HepG2 (cell line): ENCODE measurements around the gene MYL12B. TPM values are rescaled to one million over a fixed set of nuclear protein-coding genes. Genes with fewer than 3 reads are reported as not detected.

Experiments
- ARID3A ChIP-seq: IDR thresholded peaks from 2 replicates; pipeline ENCODE4 v1.6.1; 2012; ENCODE audit warnings: low read depth, low read length, improper control_type of control experiment
- CBX5 ChIP-seq: sonication (generic); formaldehyde crosslinking; IDR thresholded peaks from 2 replicates; pipeline ENCODE4 v1.4.0; 2020; ENCODE audit warnings: missing genetic modification reagents, borderline replicate concordance
- HOXA9 ChIP-seq: sonication (generic); formaldehyde crosslinking; IDR thresholded peaks from 2 replicates; pipeline ENCODE4 v1.8.1; 2022; ENCODE audit warnings: missing genetic modification reagents, mild to moderate bottlenecking, moderate library complexity, borderline replicate concordance
- IRF9 ChIP-seq: sonication (generic); formaldehyde crosslinking; IDR thresholded peaks from 2 replicates; pipeline ENCODE4 v1.8.0; 2022; ENCODE audit warnings: missing genetic modification reagents, mild to moderate bottlenecking, borderline replicate concordance
- MLX ChIP-seq: IDR thresholded peaks from 2 replicates; pipeline ENCODE4 v1.6.1; 2016
- NPAS2 ChIP-seq: sonication (generic); formaldehyde crosslinking; IDR thresholded peaks from 2 replicates; pipeline ENCODE4 v1.8.0; 2022; ENCODE audit warnings: mild to moderate bottlenecking, missing genetic modification reagents, borderline replicate concordance
- PITX1 ChIP-seq: sonication (generic); formaldehyde crosslinking; IDR thresholded peaks from 2 replicates; pipeline ENCODE4 v1.5.1; 2020; ENCODE audit warnings: mild to moderate bottlenecking, missing genetic modification reagents
- SATB2 ChIP-seq: sonication (generic); formaldehyde crosslinking; IDR thresholded peaks from 2 replicates; pipeline ENCODE4 v1.5.0; 2020; ENCODE audit warnings: missing genetic modification reagents
- TBX3 ChIP-seq: fragments of 450-650 bp; IDR thresholded peaks from 2 replicates; pipeline ENCODE4 v1.6.1; 2017; ENCODE audit warnings: antibody characterized with exemption, mild to moderate bottlenecking, inconsistent platforms, borderline replicate concordance
- YEATS2 ChIP-seq: sonication (generic); formaldehyde crosslinking; IDR thresholded peaks from 2 replicates; pipeline ENCODE4 v1.4.0; 2020; ENCODE audit warnings: missing genetic modification reagents, borderline replicate concordance
- ZBTB42 ChIP-seq: sonication (generic); formaldehyde crosslinking; IDR thresholded peaks from 2 replicates; pipeline ENCODE4 v1.5.0; 2020; ENCODE audit warnings: mild to moderate bottlenecking, missing genetic modification reagents
- ZBTB46 ChIP-seq: sonication (generic); formaldehyde crosslinking; IDR thresholded peaks from 2 replicates; pipeline ENCODE4 v1.4.0; 2020; ENCODE audit warnings: mild to moderate bottlenecking, missing genetic modification reagents, borderline replicate concordance
- ZHX1 ChIP-seq: sonication (generic); formaldehyde crosslinking; IDR thresholded peaks from 2 replicates; pipeline ENCODE4 v1.8.1; 2022; ENCODE audit warnings: low read depth, mild to moderate bottlenecking, missing genetic modification reagents
- ZNF264 ChIP-seq: sonication (generic); formaldehyde crosslinking; IDR thresholded peaks from 2 replicates; pipeline ENCODE4 v1.4.0; 2020; ENCODE audit warnings: missing genetic modification reagents
- ZNF292 ChIP-seq: sonication (generic); formaldehyde crosslinking; IDR thresholded peaks from 2 replicates; pipeline ENCODE4 v1.8.1; 2022; ENCODE audit warnings: mild to moderate bottlenecking, low read depth, missing genetic modification reagents, borderline replicate concordance
- ZNF816 ChIP-seq: sonication (generic); formaldehyde crosslinking; IDR thresholded peaks from 2 replicates; pipeline ENCODE4 v1.8.0; 2022; ENCODE audit warnings: missing genetic modification reagents, mild to moderate bottlenecking, borderline replicate concordance
- ZNF878 ChIP-seq: sonication (generic); formaldehyde crosslinking; IDR thresholded peaks from 2 replicates; pipeline ENCODE4 v1.8.1; 2023; ENCODE audit warnings: mild to moderate bottlenecking, missing genetic modification reagents, moderate library complexity
- polyA plus RNA-seq, 8 experiments: library from polyadenylated mRNA; depleted of rRNA in 3 of 8; stranded (reverse) in 7 of 8; unstranded in 1 of 8; fragments of >200 nt; fragmentation: Illumina TruSeq in 4 of 8; extraction: Trizol in 4 of 8; gene quantifications; 2 replicates each; pipeline versions ENCODE4 v1.2.1 to v1.2.3, GENCODE V29; 2011 to 2016; ENCODE audit warnings: low read depth in 4 of 8, missing spikeins in 1 of 8, mixed read lengths in 1 of 8; ENCODE audit not compliant: insufficient read depth in 1 of 8
- total RNA-seq, 5 experiments: library from RNA; depleted of rRNA; stranded (reverse); fragments of >200 nt; fragmentation: Illumina TruSeq; extraction: Trizol; gene quantifications; 2 replicates each; pipeline ENCODE4 v1.2.3, GENCODE V29; 2016; ENCODE audit warnings: low read depth in 1 of 5

Gene MYL12B
- total and polyA plus RNA-seq, 2 of the 13 experiments (the other 11 are each of a cell fraction or from before 2014, with no cell fraction given), result 265 to 340 TPM

GRCh38 chr18:3297025-3297984, 35.4 kb downstream of the MYL12B start (continued):
- peak; percentile 73 for TF ChIP-seq ZHX1
- TF ChIP-seq ARID3A, result no peak
- no peak for TF ChIP-seq SATB2
- TF ChIP-seq ZNF878 (CRISPR knock-in tag), result no peak
- TF ChIP-seq MLX (CRISPR knock-in tag), result peak; percentile 51; the same call in 1 of the 2 replicates
- peak; percentile 86 for TF ChIP-seq PITX1 (CRISPR knock-in tag)
- TF ChIP-seq ZBTB42 (CRISPR knock-in tag), result no peak
- 0 out of 2 replicates have a peak, but pooled peaks have one; percentile 34 for TF ChIP-seq HOXA9 (CRISPR knock-in tag)
- peak; percentile 56; the same call in 1 of the 2 replicates for TF ChIP-seq ZNF264
- TF ChIP-seq ZNF292 (CRISPR knock-in tag), result no peak
- no peak for TF ChIP-seq ZNF816
- TF ChIP-seq YEATS2 (CRISPR knock-in tag), result peak; percentile 90
- no peak for TF ChIP-seq NPAS2 (CRISPR knock-in tag)
- TF ChIP-seq ZBTB46 (CRISPR knock-in tag), result no peak
- TF ChIP-seq CBX5 (CRISPR knock-in tag), result peak; percentile 97
- TF ChIP-seq IRF9, result no peak
- no peak for TF ChIP-seq TBX3
